Karpas-422 (cell line): Measurements from ENCODE around the gene ZFP64. TPM values are rescaled to one million over a fixed set of nuclear protein-coding genes. Genes with fewer than 3 reads are reported as not detected.
"Not testable (repeated sequence)": the region's sequence is repeated elsewhere in the genome, so short reads cannot be mapped to it uniquely, and the experiment has no call there.

Experiments used
- DNase-seq: peaks from one replicate; pipeline ENCODE4 v3.0.0-alpha.2; 2015
- H2AFZ ChIP-seq: fragments of 200-600 bp; sonication (generic); 2 replicates; pipeline ENCODE4 v1.6.1; 2014; ENCODE audit warnings: antibody characterized with exemption, low read length, mixed read lengths
- H3K27ac ChIP-seq: fragments of 200-600 bp; sonication (generic); 2 replicates; pipeline ENCODE4 v1.5.1; 2014; ENCODE audit warnings: mild to moderate bottlenecking, low read length, moderate library complexity
- H3K27me3 ChIP-seq: fragments of 200-600 bp; sonication (generic); 2 replicates; pipeline ENCODE4 v1.6.1; 2014; ENCODE audit warnings: low read length, mixed read lengths
- H3K36me3 ChIP-seq: fragments of 200-600 bp; sonication (generic); 2 replicates; pipeline ENCODE4 v1.6.1; 2014; ENCODE audit warnings: low read length, mixed read lengths; ENCODE audit not compliant: insufficient read depth
- H3K4me1 ChIP-seq: fragments of 200-600 bp; sonication (generic); 2 replicates; pipeline ENCODE4 v1.6.1; 2014; ENCODE audit warnings: mild to moderate bottlenecking, low read length, mixed read lengths
- H3K4me2 ChIP-seq: fragments of 200-600 bp; sonication (generic); 2 replicates; pipeline ENCODE4 v1.6.1; 2014; ENCODE audit warnings: low read length, low read depth, mild to moderate bottlenecking; ENCODE audit not compliant: poor library complexity, severe bottlenecking
- H3K4me3 ChIP-seq: fragments of 200-600 bp; sonication (generic); 2 replicates; pipeline ENCODE4 v1.5.1; 2014; ENCODE audit warnings: mild to moderate bottlenecking, antibody characterized with exemption, low read length, mixed read lengths
- H3K79me2 ChIP-seq: fragments of 200-600 bp; sonication (generic); 2 replicates; pipeline ENCODE4 v1.6.1; 2014; ENCODE audit warnings: mild to moderate bottlenecking, low read length, mixed read lengths
- H3K9ac ChIP-seq: fragments of 200-600 bp; sonication (generic); 2 replicates; pipeline ENCODE4 v1.6.0; 2014; ENCODE audit warnings: low read length
- H3K9me2 ChIP-seq: fragments of 200-600 bp; sonication (generic), shearing (Covaris generic); replicated peaks from 2 replicates; pipeline ENCODE4 v1.6.0; 2014; ENCODE audit warnings: mild to moderate bottlenecking, low read length, moderate library complexity; ENCODE audit not compliant: insufficient read depth
- H3K9me3 ChIP-seq: fragments of 300-700, 200-600 bp; sonication (generic); 2 replicates; pipeline ENCODE4 v1.6.1; 2014; ENCODE audit warnings: low read length, mixed read lengths
- H4K20me1 ChIP-seq: fragments of 200-600 bp; sonication (generic); 2 replicates; pipeline ENCODE4 v1.6.1; 2014; ENCODE audit warnings: mild to moderate bottlenecking, antibody characterized with exemption, low read length, low read depth; ENCODE audit not compliant: insufficient read depth
- total RNA-seq: library from RNA; depleted of rRNA; stranded (reverse); fragments of >200 nt; shearing (Covaris generic); gene quantifications from 2 replicates; pipeline ENCODE4 v1.2.3, GENCODE V29; 2014; ENCODE audit warnings: low replicate concordance

The ZFP64 gene
- total RNA-seq, 1 experiment from 2014 or later, result 5.9 TPM

GRCh38 chr20:52193886-52194545, 2.4 kb upstream of the ZFP64 start:
- peaks cover 22% of the 10 kb centered on the region for H3K79me2 ChIP-seq
- H4K20me1 ChIP-seq, result no peaks in the 10 kb centered on the region
- no peaks in the 10 kb centered on the region for H3K27me3 ChIP-seq

GRCh38 chr20:52193133-52193532, 1.6 kb upstream of the ZFP64 start:
- no peak for DNase-seq
- H3K36me3 ChIP-seq, result no peaks in the 10 kb centered on the region
- H3K4me3 ChIP-seq, result no peak overlapping the region
- H3K79me2 ChIP-seq, result peaks cover 29% of the 10 kb centered on the region
- no peak overlapping the region for H3K4me2 ChIP-seq
- no peaks in the 10 kb centered on the region for H3K9me2 ChIP-seq
- H3K9me3 ChIP-seq, result no peaks in the 10 kb centered on the region
- H3K9ac ChIP-seq, result no peak overlapping the region
- no peak overlapping the region for H2AFZ ChIP-seq
- H3K4me1 ChIP-seq, result peaks cover 15% of the 10 kb centered on the region
- no peaks in the 10 kb centered on the region for H3K27me3 ChIP-seq
- no peak overlapping the region for H3K27ac ChIP-seq
- H4K20me1 ChIP-seq, result no peaks in the 10 kb centered on the region

More at GRCh38 chr20:52193886-52194545, 2.4 kb upstream of the ZFP64 start:
- Histone ChIP-seq H3K36me3 (no peaks in the 10 kb centered on the region), H3K9me2 (no peaks in the 10 kb centered on the region), H3K4me2 (no peak overlapping the region), H2AFZ (no peak overlapping the region), H3K27ac (no peak overlapping the region), H3K9ac (no peak overlapping the region), H3K4me3 (no peak overlapping the region), H3K9me3 (no peaks in the 10 kb centered on the region), H3K4me1 (peaks cover 15% of the 10 kb centered on the region)
- DNase-seq, result no peak

- DNase-seq, H3K27me3 ChIP-seq, H3K9me3 ChIP-seq, H3K9me2 ChIP-seq, H3K36me3 ChIP-seq, H3K27ac ChIP-seq, H3K9ac ChIP-seq, H4K20me1 ChIP-seq: not testable (repeated sequence)
- H3K4me1 ChIP-seq, result peaks cover 15% of the 10 kb centered on the region
- H3K4me2 ChIP-seq, result peak overlapping the region; percentile 87
- peak overlapping the region; percentile 82; the same call in 1 of the 2 replicates for H2AFZ ChIP-seq
- peaks cover 34% of the 10 kb centered on the region for H3K79me2 ChIP-seq
- H3K4me3 ChIP-seq, result peak overlapping the region; percentile 91
These were observed 1.1 kb upstream of the ZFP64 start for GRCh38 chr20:52192719-52193007.

- peaks cover 15% of the 10 kb centered on the region for H3K4me1 ChIP-seq
These were observed 538 bp upstream of the ZFP64 start for GRCh38 chr20:52191916-52192718.

GRCh38 chr20:52190437-52191131, 995 bp downstream of the ZFP64 start:
- H3K4me3 ChIP-seq, result peak overlapping the region; percentile 91

More at GRCh38 chr20:52191916-52192718, 538 bp upstream of the ZFP64 start:
- Histone ChIP-seq H2AFZ (peak overlapping the region; percentile 82), H3K9ac (peak overlapping the region; percentile 88), H3K27ac (0 out of 2 replicates have a peak overlapping the region, but pooled peaks have one; percentile 52), H3K9me3 (no peaks in the 10 kb centered on the region), H4K20me1 (no peaks in the 10 kb centered on the region), H3K4me2 (peak overlapping the region; percentile 87), H3K27me3 (no peaks in the 10 kb centered on the region), H3K4me3 (peak overlapping the region; percentile 91), H3K36me3 (no peaks in the 10 kb centered on the region), H3K79me2 (peaks cover 37% of the 10 kb centered on the region), H3K9me2 (no peaks in the 10 kb centered on the region)
- peak; percentile 74 for DNase-seq

GRCh38 chr20:52181766-52182165, 9.8 kb downstream of the ZFP64 start:
- H3K9me2 ChIP-seq, result no peaks in the 10 kb centered on the region
- no peak overlapping the region for H2AFZ ChIP-seq
- no peak overlapping the region for H3K4me2 ChIP-seq
- H3K79me2 ChIP-seq, result peaks cover 19% of the 10 kb centered on the region
- H3K27ac ChIP-seq, result no peak overlapping the region
- H3K4me3 ChIP-seq, result no peak overlapping the region
- no peaks in the 10 kb centered on the region for H3K9me3 ChIP-seq
- H4K20me1 ChIP-seq, result no peaks in the 10 kb centered on the region
- H3K4me1 ChIP-seq, result no peaks in the 10 kb centered on the region
- no peaks in the 10 kb centered on the region for H3K27me3 ChIP-seq
- H3K9ac ChIP-seq, result no peak overlapping the region
- DNase-seq, result no peak
- H3K36me3 ChIP-seq, result peaks cover 23% of the 10 kb centered on the region

More at GRCh38 chr20:52190437-52191131, 995 bp downstream of the ZFP64 start:
- Histone ChIP-seq H3K9me2 (no peaks in the 10 kb centered on the region), H3K79me2 (peaks cover 43% of the 10 kb centered on the region), H4K20me1 (no peaks in the 10 kb centered on the region), H2AFZ (peak overlapping the region; percentile 82), H3K9ac (peak overlapping the region; percentile 88), H3K36me3 (peaks cover 6% of the 10 kb centered on the region), H3K4me2 (peak overlapping the region; percentile 87), H3K9me3 (no peaks in the 10 kb centered on the region), H3K4me1 (peaks cover 15% of the 10 kb centered on the region), H3K27me3 (no peaks in the 10 kb centered on the region), H3K27ac (peak overlapping the region; percentile 52)
- DNase-seq, result peak; percentile 84

- H3K36me3 ChIP-seq, result peaks cover 17% of the 10 kb centered on the region; the same call in 1 of the 2 replicates
- no peaks in the 10 kb centered on the region for H3K9me3 ChIP-seq
- no peaks in the 10 kb centered on the region for H3K4me1 ChIP-seq
- no peak overlapping the region for H3K4me2 ChIP-seq
- no peak overlapping the region for H3K27ac ChIP-seq
- no peaks in the 10 kb centered on the region for H4K20me1 ChIP-seq
- H2AFZ ChIP-seq, result no peak overlapping the region
- H3K79me2 ChIP-seq, result peaks cover 17% of the 10 kb centered on the region
- no peak for DNase-seq
- H3K27me3 ChIP-seq, result no peaks in the 10 kb centered on the region
- H3K4me3 ChIP-seq, result no peak overlapping the region
- H3K9ac ChIP-seq, result no peak overlapping the region
- H3K9me2 ChIP-seq, result no peaks in the 10 kb centered on the region
These were observed 11.3 kb downstream of the ZFP64 start for GRCh38 chr20:52180180-52180840.
